Chondrocyte (in vitro differentiated cells): Measurements from ENCODE around the gene COX6A2. TPM values are rescaled to one million over a fixed set of nuclear protein-coding genes. Genes with fewer than 3 reads are reported as not detected.
A peak's percentile ranks its signal among the peaks of the same experiment; 100 is the strongest.

Experiments
- DNase-seq: peaks from one replicate; pipeline ENCODE4 v3.0.0; 2021; ENCODE audit warnings: mixed read lengths, low spot score
- H3K27ac Mint-ChIP-seq: one replicate; pipeline ENCODE4 v1.8.0; 2021; ENCODE audit warnings: mild to moderate bottlenecking, moderate library complexity, mixed read lengths; ENCODE audit not compliant: unreplicated experiment
- H3K27me3 Mint-ChIP-seq: 2 replicates; pipeline ENCODE4 v1.8.0; 2021; ENCODE audit warnings: low read depth, mixed read lengths
- H3K36me3 Mint-ChIP-seq: 2 replicates; pipeline ENCODE4 v1.8.0; 2021; ENCODE audit warnings: low read depth, mixed read lengths
- H3K4me1 Mint-ChIP-seq: 2 replicates; pipeline ENCODE4 v1.8.0; 2021; ENCODE audit warnings: low read depth, mild to moderate bottlenecking, mixed read lengths
- H3K4me3 Mint-ChIP-seq: one replicate; pipeline ENCODE4 v1.8.0; 2021; ENCODE audit warnings: mild to moderate bottlenecking, moderate library complexity, mixed read lengths; ENCODE audit not compliant: unreplicated experiment
- H3K9me3 Mint-ChIP-seq: 2 replicates; pipeline ENCODE4 v1.8.0; 2021; ENCODE audit warnings: low read depth, mixed read lengths
- CTCF ChIP-seq: fragments of 200-600 bp; sonication (generic); IDR thresholded peaks from 2 replicates; pipeline ENCODE4 v1.5.0; 2021; ENCODE audit warnings: antibody characterized with exemption, mild to moderate bottlenecking, moderate library complexity
- long read RNA-seq: library from polyadenylated mRNA; stranded (forward); transcript quantifications from one replicate; pipeline ENCODE4 v2.0.0, GENCODE V29; 2021
- total RNA-seq: library from RNA; stranded (reverse); gene quantifications from 3 replicates; pipeline ENCODE4 v1.2.1, GENCODE V29; 2021

The COX6A2 gene
- total RNA-seq, result not detected in 3 replicates
- long read RNA-seq, result 0 reads

- no peak for TF ChIP-seq CTCF
- Mint-ChIP-seq H3K4me3 (no peak within 1 kb of the TSS), H3K9me3 (no peaks in the 10 kb centered on the region)
These were observed at the start of gene COX6A2 for GRCh38 chr16:31428279-31428597. COX6A2 (minus strand) TSS chr16:31428360; CDS start chr16:31428325, 35 bp downstream.

GRCh38 chr16:31477220-31478216 lies 49.4 kb upstream of the COX6A2 start:
- DNase-seq, result peak; percentile 92
- Mint-ChIP-seq H3K4me1 (peaks cover 51% of the 10 kb centered on the region), H3K36me3 (peaks cover 38% of the 10 kb centered on the region), H3K27ac (no peak overlapping the region), H3K9me3 (no peaks in the 10 kb centered on the region), H3K27me3 (no peaks in the 10 kb centered on the region), H3K4me3 (no peak overlapping the region)
- no peak for TF ChIP-seq CTCF

More at GRCh38 chr16:31428279-31428597, at the start of gene COX6A2:
- Mint-ChIP-seq H3K36me3 (no peaks in the 10 kb centered on the region), H3K4me1 (no peaks in the 10 kb centered on the region), H3K27ac (no peak within 1 kb of the TSS), H3K27me3 (peaks cover 44% of the 10 kb centered on the region)
- no peak for DNase-seq

GRCh38 chr16:31476303-31477219 lies 48.4 kb upstream of the COX6A2 start:
- Mint-ChIP-seq H3K9me3 (no peaks in the 10 kb centered on the region), H3K4me1 (peaks cover 53% of the 10 kb centered on the region), H3K36me3 (peaks cover 38% of the 10 kb centered on the region), H3K4me3 (no peak overlapping the region), H3K27ac (no peak overlapping the region), H3K27me3 (no peaks in the 10 kb centered on the region)
- no peak for DNase-seq
- TF ChIP-seq CTCF, result no peak

GRCh38 chr16:31475946-31476302 lies 47.8 kb upstream of the COX6A2 start:
- H3K36me3 Mint-ChIP-seq, result peaks cover 38% of the 10 kb centered on the region
- H3K9me3 Mint-ChIP-seq, result no peaks in the 10 kb centered on the region
- H3K4me3 Mint-ChIP-seq, result no peak overlapping the region
- H3K27me3 Mint-ChIP-seq, result no peaks in the 10 kb centered on the region
- TF ChIP-seq CTCF, result no peak
- DNase-seq, result peak; percentile 92
- no peak overlapping the region for H3K27ac Mint-ChIP-seq
- H3K4me1 Mint-ChIP-seq, result peaks cover 59% of the 10 kb centered on the region
